Fibroblast of the conjunctiva (primary cell): ENCODE measurements around the gene C1QTNF3.
"Not testable (repeated sequence)": the region's sequence is repeated elsewhere in the genome, so short reads cannot be mapped to it uniquely, and the experiment has no call there.

Source experiments
- DNase-seq: peaks from one replicate; pipeline ENCODE4 v3.0.0-alpha.2; 2010; ENCODE audit warnings: low read depth

C1QTNF3 gene, protein sequence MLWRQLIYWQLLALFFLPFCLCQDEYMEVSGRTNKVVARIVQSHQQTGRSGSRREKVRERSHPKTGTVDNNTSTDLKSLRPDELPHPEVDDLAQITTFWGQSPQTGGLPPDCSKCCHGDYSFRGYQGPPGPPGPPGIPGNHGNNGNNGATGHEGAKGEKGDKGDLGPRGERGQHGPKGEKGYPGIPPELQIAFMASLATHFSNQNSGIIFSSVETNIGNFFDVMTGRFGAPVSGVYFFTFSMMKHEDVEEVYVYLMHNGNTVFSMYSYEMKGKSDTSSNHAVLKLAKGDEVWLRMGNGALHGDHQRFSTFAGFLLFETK

DNA sequence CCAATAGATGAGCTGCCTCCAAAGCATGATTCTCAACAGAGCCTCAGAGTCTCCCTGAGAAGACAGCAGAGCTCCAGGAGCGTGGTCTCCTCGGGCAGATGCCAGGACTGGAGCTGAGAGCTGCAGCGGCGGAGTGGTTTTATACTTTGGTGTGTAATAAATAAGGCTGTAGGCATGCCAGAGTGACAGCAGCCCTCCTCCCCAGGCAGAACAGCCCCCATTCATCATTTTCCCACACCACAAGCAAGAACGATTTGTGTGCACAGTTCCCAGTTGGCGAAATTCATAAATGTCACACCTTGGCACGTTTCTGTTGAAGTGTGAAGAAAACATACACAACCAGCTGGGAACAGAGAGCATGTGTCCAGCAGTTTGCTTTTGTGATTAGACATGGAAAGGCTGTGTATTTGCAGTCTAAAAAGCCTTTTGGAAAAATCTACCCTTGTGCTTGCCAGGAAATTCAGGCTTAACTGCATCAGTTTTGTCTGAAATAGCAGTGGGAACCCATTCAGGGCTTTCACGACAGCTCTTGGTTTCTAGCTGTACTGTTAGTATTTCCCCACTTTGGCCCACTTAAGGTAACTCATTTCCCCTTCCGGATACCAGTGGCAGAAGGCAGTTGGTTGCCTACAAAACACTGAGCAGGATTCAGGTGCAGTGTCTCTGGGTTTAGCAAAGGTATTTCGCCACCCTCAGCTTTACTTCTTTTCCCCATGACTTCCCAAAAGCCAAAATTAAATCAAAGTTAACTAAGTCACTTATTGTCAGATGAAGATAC, at the start of gene C1QTNF3:
Gene C1QTNF3 (minus strand): TSS at position 115 of the 778 bp plus-strand sequence. CDS start 88 bp downstream, at position 27.
- DNase-seq, result no peak

DNA sequence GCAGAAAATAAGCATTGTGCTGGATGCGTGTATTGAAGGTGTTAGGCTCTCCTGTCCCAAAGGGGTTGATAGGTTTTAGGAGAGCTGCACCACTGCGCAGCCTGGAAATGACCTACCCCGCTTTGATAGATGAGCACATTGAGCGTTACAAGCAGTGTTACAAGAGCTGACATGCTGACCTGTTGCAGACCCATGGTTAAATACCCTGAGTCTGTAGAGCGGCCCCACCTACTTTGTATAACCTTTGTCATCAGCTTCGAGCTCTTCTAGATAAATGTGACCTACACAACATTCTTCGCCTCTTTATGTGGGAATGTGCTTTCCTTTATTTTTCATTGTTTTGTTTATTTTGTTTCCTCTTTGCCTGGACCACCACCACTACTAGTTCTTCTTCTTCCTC, 48.0 kb upstream of the C1QTNF3 start:
- DNase-seq, result not testable (repeated sequence)

DNA sequence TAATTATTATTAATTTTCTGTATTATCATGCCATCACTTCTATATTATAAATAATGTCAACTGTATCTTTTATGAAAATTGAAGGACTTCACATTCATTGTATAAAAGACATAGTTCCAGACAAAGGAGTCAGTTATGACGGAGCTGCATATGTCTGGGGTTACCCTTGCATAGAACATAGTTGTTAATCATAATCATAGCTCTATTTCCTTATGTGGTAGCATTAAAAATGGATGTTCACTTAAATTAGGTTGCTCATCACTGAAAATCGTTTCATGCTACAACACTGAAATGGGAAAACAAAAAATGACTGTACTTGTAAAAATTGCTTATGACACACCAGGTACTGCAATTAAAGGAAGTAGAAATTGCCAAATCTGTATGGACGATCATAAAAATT, 46.8 kb upstream of the C1QTNF3 start:
- DNase-seq, result not testable (repeated sequence)

DNA sequence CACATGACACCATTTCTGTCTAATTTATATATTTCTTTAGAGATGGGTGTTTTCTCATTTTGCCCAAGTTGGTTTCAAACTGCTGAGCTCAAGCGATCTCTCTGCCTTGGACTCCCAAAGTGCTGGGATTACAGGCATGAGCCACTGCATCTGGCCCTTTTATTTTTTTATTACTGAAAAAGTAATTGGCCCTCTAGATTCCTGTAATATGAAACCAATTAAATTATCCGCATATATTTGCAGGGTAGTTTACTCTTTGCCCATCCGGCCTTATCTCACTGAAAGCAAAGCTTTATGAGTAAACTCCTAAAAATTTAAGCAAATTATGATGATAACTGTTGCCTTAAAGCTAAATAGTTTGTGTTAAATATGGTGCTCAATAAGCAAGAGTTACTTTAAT, 44.7 kb upstream of the C1QTNF3 start:
- DNase-seq, result not testable (repeated sequence)

DNA sequence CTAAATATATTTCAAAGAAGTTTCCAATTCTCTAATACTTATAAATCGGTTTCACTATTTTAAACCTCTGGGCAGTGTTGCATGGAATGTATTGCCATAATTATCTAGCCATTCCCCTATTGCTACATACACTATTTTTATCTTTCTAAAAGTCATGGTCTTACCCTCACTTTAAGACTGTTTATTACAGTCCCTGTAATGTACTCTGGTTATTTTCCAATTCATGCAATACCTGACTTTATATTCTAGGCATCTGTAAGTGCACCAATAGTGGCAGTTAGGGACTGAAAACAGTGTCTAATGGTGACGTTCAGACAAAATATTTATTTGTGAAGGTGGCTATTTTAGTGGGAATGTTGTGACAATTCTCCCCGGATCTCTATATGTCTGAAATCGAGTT, 40.9 kb upstream of the C1QTNF3 start:
- DNase-seq, result not testable (repeated sequence)

DNA sequence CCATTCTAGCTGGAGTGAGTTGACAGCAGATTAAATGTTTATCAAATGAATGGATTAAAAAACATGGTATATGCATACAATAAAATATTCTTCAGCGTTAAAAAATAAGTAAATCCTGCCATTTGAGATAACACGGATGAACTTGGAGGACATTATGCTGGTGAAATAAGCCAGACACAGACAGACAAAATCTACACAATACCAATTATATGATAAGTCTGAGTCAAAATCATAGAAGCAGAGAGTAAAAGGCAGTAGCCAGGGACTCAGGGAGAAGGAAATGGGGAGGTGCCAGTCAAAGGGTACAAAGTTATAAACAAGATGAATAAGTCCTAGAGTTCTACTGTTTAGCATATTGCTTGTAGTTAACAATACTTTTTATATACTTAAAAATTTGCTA, 36.5 kb upstream of the C1QTNF3 start:
- DNase-seq, result not testable (repeated sequence)

DNA sequence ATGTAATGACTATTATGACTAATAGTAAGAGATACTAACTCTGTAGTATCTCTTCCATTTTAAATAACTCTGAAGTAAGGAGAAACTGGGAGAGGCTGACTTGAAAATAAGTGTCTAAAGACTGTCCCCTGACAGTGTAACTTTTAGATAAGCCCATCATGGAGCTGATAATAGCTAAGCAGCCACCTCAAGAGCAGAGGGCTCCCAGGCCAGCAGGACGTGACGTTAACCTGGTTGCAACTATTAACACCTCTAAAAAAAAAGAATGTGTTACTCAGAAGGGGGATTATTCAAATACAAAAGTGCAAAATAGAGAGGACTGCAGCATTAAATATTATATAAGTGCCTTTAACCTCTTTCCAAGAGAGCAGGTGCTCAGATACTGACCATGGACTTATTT, 34.6 kb upstream of the C1QTNF3 start:
- not testable (repeated sequence) for DNase-seq

DNA sequence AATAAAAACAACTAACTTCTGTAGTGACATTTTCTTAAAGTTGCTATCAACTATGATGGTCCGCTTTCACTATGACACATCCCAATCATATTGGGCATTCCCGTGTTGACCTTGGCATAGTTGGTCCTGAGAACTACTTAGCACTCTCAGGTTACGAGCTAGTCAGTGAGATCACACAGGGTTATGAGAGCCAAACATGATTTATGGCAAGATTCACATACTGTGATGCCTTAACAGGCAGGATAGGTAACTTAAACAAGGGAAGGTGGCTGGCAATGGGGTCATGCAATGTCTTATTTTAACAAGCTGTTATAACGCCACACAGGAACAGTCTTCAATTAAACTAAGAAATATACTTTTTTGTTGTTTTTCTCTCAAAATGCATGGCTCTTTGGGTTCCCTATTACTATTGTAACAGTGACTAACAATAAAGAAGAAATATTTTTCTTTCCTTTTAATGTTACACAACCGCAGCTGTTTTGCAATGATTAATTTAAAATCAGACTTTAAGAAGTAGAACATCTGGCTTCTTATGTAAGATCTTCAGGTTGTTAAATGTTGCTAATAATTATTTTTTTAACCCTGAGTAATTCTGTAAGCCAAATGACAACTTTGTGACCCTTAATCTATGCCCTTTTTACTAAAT, 33.8 kb upstream of the C1QTNF3 start:
- DNase-seq, result not testable (repeated sequence)

DNA sequence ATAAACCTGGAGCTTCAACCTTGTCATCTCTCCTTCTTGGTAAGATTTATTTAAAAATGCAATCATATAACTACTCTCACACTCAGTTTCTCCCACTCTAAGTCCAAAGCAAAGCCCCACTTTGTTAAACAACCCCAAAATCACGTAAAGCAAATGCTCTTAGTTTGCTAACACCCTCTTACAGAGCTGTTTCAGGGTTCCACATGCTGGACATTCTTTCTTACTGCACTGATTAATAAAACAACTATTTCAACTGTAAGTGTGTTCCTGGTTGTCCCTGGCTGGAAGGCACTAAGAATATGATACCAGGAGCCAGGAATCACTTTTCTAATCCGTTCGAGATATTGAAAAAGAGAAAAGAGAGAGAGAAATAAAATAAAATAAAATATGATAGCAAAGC, 31.5 kb upstream of the C1QTNF3 start:
- DNase-seq, result not testable (repeated sequence)

DNA sequence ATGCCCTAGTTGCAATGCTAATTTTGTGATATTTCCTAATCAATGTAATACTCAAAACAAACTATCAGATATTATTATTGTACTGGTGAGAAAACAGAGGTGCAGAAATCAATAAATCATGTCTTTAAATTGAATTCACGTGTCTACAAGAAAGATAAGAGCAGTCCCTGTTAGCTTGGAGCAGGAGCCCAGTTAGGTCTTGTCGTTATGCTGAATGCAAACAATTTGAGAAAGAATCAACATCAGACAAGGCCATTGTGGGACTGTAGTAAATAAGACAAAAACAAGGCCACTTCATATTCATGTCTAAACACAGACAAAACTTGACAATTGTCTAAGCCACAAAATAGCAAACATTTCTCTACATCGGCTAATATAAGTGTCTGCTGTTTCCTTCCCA, 31.1 kb upstream of the C1QTNF3 start:
- not testable (repeated sequence) for DNase-seq

DNA sequence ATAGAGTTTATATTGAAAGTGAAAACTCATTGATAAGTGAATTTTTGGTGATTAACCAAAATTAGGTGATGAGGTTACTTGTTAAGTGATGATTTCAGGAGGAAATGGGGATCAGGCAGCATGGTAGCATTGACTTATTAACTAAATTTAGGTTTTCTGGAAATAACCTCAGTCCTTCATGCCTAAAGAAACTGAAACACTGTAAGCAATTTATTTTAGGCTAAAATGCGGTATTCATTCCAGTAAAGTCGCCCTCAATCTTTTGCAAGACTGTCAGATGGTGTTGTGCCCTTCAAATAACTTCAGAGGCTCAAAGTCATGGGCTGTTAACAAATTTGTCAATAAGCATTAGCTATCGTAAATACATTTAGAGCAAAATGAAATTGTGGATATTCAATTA, 27.6 kb upstream of the C1QTNF3 start:
- not testable (repeated sequence) for DNase-seq

DNA sequence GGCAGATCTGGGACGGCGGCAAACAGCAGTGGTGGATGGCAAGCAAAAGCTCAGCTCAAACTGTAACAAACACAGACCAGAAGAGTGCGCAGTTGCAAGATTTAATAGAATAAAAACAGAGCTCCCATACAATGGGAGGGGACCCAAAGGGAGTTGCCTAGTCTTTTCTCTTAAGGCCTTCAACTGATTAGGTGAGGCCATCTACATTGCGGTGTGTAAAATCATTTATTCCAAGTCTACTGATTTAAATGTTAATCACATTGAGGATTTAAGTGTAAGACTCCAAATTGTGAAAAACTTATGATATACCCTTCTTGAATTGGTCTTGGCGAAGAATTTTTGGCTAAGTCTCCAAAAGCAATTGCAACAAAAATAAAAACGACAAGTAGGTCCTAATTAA, 21.6 kb upstream of the C1QTNF3 start:
- no peak for DNase-seq

DNA sequence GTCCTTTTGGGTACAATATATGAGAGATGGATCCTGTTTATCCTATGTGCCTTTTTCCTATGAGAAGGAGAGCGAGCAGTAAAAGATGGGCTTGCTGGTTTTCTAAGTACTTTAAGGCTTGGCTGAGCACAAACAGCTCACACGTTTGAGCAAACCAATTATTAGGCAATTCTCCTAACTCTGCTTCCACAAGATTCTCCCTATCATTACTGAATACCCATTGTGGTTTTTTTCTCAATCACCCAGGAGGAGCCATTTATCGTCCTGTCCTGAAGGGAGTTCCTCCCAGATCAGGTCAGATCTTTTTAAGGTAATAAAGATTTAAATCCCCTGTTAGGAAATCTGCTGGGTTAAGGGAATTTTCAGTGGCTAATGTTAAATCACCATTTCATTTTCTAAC, 19.4 kb upstream of the C1QTNF3 start:
- DNase-seq, result no peak

DNA sequence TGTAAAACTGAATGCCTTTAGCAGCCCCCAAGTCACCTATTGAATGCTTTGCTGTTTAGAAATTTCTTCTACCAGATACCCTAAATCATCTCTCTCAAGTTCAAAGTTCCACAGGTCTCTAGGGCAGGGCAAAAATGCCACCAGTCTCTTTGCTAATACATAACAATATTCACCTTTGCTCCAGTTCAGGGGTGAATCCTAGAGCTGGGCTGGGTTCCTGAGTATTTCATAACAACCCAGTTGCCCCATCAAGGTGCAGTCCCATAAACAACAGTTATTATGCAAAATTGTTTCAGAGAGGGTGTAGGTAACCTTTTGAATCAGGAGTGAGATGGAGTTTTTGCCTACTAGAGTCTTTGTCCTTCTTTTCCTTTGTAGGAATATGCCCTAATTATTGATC, 19.0 kb upstream of the C1QTNF3 start:
- no peak for DNase-seq

DNA sequence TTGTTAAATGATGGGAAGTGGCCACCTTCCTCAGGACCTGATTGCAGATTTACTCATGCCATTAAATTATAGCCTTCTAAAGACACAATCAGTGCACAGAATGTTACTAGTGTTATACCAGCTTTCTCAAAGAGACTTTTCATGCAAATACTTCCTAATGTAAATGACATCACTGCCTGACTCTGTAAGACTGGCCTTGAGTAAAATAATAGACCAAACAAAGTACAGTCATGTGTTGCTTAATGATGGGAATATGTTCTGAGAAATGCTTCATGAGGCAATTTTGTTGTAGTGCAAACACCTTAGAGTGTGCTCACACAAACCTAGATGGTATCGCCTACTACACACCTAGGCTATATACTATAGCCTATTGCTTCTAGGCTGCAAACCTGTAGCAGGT, 17.0 kb upstream of the C1QTNF3 start:
- DNase-seq, result no peak

DNA sequence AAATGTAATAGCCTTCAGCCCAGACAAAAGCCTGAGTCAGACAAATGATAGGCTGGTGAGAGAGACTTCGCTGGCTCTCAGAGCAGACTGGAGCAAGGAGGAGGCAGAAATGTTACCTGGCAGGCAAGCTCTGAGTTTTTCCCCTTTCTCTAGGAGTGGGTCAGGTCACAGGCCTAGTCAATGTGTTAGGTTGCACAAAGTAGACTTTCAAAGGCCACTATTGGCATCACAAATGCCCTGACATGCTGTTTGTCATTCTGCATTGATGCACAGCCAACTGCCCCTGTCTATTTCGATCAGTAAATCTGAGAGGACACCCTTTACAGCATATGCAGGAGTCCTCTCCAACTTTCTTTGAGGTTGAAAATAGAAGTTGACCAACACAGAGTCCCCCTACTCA, 15.5 kb upstream of the C1QTNF3 start:
- no peak for DNase-seq

DNA sequence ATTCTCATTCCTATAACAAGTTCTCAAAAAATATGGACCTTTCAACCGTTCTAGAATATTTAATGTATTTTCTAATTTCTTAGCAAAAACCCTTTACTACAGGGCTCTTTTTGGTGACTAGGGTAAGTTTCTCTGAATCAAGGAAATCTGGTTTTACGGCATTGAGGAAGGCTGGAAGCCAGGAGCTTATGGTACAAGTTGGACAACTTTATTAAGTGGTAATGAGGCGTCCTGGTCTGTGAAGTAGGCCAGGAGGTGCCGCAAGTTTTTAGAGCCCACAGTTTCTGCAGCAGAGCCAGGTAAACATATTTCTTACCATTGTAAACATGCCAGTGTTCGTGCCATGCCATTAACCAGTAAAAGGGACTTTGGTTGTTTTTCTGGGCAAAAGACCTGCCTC, 14.6 kb upstream of the C1QTNF3 start:
- no peak for DNase-seq

DNA sequence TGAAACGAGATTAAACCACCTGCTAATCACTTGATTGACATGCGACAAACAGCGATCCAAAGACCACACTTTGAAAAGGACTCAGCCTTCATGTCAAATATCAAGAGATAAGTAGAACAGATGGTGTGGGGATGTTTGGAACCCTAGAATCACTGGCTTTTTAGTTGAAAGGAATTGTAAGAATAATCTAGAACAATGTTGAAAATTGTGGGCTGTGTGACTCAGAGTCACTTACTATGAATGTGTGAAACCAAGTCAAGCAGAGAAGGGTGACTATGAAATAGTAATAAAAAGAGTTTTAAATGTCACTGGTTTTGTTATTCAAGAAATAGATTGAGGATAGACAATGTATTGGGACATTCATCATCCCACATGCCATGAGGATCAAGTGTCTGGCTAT, 14.1 kb upstream of the C1QTNF3 start:
- DNase-seq, result no peak

DNA sequence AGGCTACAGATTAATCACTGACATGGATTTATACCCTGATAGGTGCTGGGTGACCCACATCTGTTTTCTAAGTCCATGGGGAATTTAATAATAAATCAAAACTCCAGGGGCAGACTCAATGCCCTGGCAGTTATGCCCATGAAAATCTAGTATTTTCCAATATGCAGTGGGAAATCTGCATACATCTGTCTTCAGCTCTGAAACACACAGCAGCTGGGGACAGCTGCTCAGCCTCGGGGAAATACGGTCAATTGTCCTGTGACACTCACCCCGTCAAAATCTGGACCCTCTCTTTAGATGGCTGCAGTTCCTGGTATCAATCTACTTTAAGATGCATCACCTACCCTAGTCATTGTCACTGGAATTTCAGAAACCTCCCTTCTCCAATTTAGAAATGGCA, 12.7 kb upstream of the C1QTNF3 start:
- DNase-seq, result no peak

DNA sequence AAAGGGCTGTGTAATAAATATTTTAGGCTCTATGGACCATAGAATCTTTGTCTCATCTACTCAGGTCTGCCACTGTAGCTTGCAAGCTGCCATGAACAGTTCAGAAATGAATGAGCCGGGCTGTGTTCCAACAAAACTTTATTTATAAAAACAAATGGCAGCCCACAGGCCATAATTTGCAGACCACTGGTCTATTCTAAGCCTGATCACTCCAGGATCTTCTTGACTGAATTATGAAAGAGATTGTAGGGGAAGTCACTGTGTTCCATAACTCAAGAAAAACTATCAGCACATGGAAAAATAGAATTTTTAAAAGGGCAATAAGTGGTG, 11.4 kb upstream of the C1QTNF3 start:
- no peak for DNase-seq

DNA sequence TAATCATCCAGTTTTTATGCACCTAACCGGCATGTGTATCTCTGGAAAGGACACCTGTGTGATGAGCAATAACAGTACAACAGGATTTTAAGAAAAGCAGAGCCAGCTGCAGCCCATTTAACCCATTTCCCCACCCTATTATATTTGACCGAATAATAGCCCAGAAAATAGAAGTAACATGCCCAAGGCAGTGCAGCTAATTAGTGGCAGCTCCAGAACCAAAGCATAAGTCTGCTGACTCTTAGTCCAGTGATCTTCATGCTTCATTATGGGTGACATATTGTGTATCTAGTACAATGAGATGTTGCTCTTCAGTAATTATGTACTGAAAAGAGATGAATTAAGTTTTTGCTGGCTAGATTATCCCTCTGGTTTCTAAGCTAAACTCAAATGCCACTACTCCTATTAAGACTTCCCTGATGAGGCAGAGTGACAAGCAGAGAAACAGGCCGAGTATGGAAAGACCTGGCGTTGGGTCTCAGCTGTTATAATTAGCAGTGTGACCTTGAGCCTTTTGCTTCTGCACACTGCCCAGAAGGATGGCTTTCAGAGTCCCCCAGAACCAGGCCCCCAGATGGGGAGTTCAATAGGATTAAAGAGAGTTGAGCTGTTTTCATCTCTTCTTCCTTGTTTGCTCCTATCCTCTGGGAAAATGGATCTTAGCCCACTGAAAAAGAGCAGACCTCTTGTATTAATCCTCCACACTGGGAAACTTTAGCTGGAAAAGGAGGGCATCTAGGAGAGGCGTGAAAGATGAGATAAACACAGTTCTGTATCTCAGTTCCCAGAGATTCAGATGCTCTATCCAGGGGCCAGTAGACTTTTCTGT, 10.8 kb upstream of the C1QTNF3 start:
- DNase-seq, result no peak

DNA sequence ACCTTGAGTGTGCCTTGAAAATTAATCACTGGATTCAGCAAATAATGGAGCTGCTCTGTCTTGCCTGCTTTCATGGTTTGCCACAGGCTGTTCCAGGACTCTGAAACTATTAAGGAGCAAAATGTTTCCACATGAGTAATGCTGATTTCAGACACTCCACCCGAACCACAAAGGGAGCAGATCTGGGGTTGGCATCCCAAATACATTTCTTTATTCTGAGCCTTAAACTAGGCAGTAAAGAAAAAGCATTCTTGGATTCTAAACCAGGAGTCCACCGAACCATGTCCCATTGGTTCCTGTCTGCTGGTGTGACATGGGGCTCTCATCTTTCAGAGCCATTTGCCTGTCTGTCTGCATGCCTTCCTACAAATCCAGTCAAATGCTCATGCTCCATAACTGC, 10.1 kb upstream of the C1QTNF3 start:
- peak; percentile 51 for DNase-seq
